Esophagus squamous epithelium (tissue), 4 donors: ENCODE data around the gene TFG.
"Not testable (repeated sequence)": the region's sequence is repeated elsewhere in the genome, so short reads cannot be mapped to it uniquely, and the experiment has no call there.

Experiments used
- CTCF ChIP-seq, 6 experiments: fragments of 450-650 bp in 4 of 6; fragments of 200-600 bp in 2 of 6; sonication (generic) in 2 of 6; IDR thresholded peaks; one replicate each; pipeline ENCODE4 v1.5.1; 2016 to 2019; ENCODE audit warnings: antibody characterized with exemption in 6 of 6, mild to moderate bottlenecking in 4 of 6, moderate library complexity in 4 of 6
- POLR2A ChIP-seq, 4 donors: fragments of 450-650 bp; IDR thresholded peaks; one replicate each; pipeline ENCODE4 v1.6.1; 2017; ENCODE audit warnings: antibody characterized with exemption in 4 of 4, mild to moderate bottlenecking in 4 of 4, moderate library complexity in 3 of 4

- TF ChIP-seq CTCF, POLR2A (IDR thresholded peaks at IDR 0.05): not testable (repeated sequence)
Measured at GRCh38 chr3:100666699-100667098, 42.6 kb upstream of the TFG start.
